H1 (cell line): ENCODE measurements around the gene IKZF5. TPM values are rescaled to one million over a fixed set of nuclear protein-coding genes. Genes with fewer than 3 reads are reported as not detected.

ENCODE experiments used
- CBX5 ChIP-seq: fragments of 300-800, 300-1000 bp; sonication (generic); IDR thresholded peaks from 2 replicates; pipeline ENCODE4 v1.7.1; 2016; ENCODE audit warnings: antibody characterized with exemption, low read length, low read depth
- CHD2 ChIP-seq: IDR thresholded peaks from 2 replicates; pipeline ENCODE4 v1.6.1; 2012; ENCODE audit warnings: low read length, improper control_type of control experiment
- CHD7 ChIP-seq: fragments of 300-600 bp; sonication (generic); IDR thresholded peaks from 2 replicates; pipeline ENCODE4 v1.7.1; 2012; ENCODE audit warnings: low read length, moderate library complexity, mild to moderate bottlenecking, inconsistent platforms; ENCODE audit not compliant: insufficient replicate concordance
- EGR1 ChIP-seq: IDR thresholded peaks from 2 replicates; pipeline ENCODE4 v1.6.1; 2011; ENCODE audit warnings: low read depth, low read length, borderline replicate concordance
- KDM5A ChIP-seq: fragments of 200-600 bp; IDR thresholded peaks from 2 replicates; pipeline ENCODE4 v1.7.1; 2012; ENCODE audit warnings: mild to moderate bottlenecking, low read length, inconsistent platforms, mixed read lengths
- NANOG ChIP-seq: IDR thresholded peaks from 2 replicates; pipeline ENCODE4 v1.6.1; 2011; ENCODE audit warnings: low read length, low read depth, mild to moderate bottlenecking, inconsistent platforms; ENCODE audit not compliant: insufficient read depth, poor library complexity, severe bottlenecking
- PHF8 ChIP-seq: fragments of 200-600 bp; sonication (generic); conservative IDR thresholded peaks from 2 replicates; pipeline ENCODE4 v1.7.1; 2012; ENCODE audit warnings: low read depth, mild to moderate bottlenecking, inconsistent platforms, low read length, moderate library complexity
- SIRT6 ChIP-seq: IDR thresholded peaks from one replicate; pipeline ENCODE4 v1.7.1; 2012; ENCODE audit warnings: low read length, inconsistent platforms
- TAF7 ChIP-seq: optimal IDR thresholded peaks from 2 replicates; pipeline ENCODE3; 2011; ENCODE audit warnings: low read depth, mild to moderate bottlenecking, inconsistent platforms, low read length, moderate library complexity, borderline replicate concordance
- TCF12 ChIP-seq: IDR thresholded peaks from 2 replicates; pipeline ENCODE4 v1.6.1; 2011; ENCODE audit warnings: low read depth, mild to moderate bottlenecking, low read length
- polyA plus RNA-seq, 7 experiments: library from polyadenylated mRNA; depleted of rRNA in 3 of 7; stranded (reverse) in 5 of 7; unstranded in 2 of 7; fragments of >200 nt in 5 of 7; fragments of 200-250 nt in 2 of 7; gene quantifications; 1 replicate in 5 of 7; 2 replicates in 1 of 7; 4 replicates in 1 of 7; pipeline versions ENCODE4 v1.2.1 to v1.2.3, GENCODE V29; 2011 to 2013; ENCODE audit warnings: missing spikeins in 2 of 7, mixed read lengths in 2 of 7
- total RNA-seq: library from RNA; stranded (reverse); fragmentation: NEBNext Ultra II Directional; extraction: Animal tissue kit (Norgen Biotek cat#: 25700); gene quantifications from 2 replicates; pipeline ENCODE4 v1.2.1, GENCODE V29; 2021

The IKZF5 gene
- total and polyA plus RNA-seq, 2 of the 8 experiments (the other 6 are each of a cell fraction or from before 2014, with no cell fraction given): 5.2 to 15.3 TPM

DNA sequence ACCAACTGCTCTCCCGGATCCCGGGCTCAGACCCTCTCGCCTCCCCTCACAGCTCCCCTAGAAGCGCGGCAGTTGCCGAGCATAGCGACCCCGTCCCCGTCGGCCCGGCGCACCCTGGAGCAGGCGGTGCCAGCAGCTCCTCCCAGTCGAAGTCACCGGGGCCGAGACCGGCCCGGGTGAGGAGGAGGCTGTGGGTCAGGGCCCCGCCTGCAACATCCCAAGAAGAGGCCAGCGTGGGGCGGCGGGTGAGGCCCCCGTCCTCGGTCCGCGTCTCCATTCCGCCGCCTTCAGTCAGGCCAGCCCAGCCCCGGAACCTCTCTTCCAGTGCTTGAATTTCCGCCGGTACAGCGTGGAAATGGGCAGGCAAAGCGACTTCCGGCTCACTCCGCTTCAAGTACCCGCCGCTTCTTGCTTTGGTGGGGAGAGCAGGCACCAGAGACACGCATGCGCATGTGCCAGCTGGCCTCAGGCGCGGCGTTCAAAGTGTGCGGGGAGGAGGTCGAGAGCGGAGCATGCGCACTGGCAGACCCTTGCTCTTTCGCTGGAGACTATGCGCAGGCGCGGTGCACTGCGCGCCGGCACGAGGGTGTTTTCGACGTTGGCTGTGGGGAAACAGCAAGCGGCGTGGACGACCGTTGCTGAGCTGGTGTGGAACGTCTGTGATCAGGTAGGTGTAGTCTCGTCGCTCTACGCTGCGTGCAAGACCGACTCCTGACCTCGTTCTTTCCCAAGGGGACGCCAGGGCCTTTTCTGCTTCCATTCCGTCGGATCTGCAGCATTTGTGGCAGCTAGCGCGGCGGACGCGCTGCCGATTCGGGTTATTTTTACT is 54.5 kb downstream of the IKZF5 start, which contains the start of gene C10orf88 (continued):
- TF ChIP-seq CHD2 (0 out of 2 replicates have a peak, but pooled peaks have one; percentile 7), SIRT6 (no peak), TAF7 (no peak), CBX5 (no peak), EGR1 (no peak), PHF8 (peak; percentile 72), KDM5A (peak; percentile 60; the same call in 1 of the 2 replicates), CHD7 (no peak), NANOG (peak; percentile 38), TCF12 (no peak)
